Osteoblast (primary cell): ENCODE data around the gene GJB2. TPM values are rescaled to one million over a fixed set of nuclear protein-coding genes. Genes with fewer than 3 reads are reported as not detected.
A peak's percentile ranks its signal among the peaks of the same experiment; 100 is the strongest.

ENCODE experiments used
- DNase-seq: peaks from one replicate; pipeline ENCODE4 v3.0.0; 2011; ENCODE audit warnings: low spot score, mixed read lengths; ENCODE audit not compliant: insufficient read length; ENCODE audit errors: missing footprints
- H2AFZ ChIP-seq: 2 replicates; pipeline ENCODE4 v1.6.0; 2011; ENCODE audit warnings: mild to moderate bottlenecking, low read length
- H3K27ac ChIP-seq: 2 replicates; pipeline ENCODE4 v1.5.1; 2011; ENCODE audit warnings: mild to moderate bottlenecking, low read depth, low read length, moderate library complexity
- H3K27me3 ChIP-seq: 2 replicates; pipeline ENCODE4 v1.6.0; 2012; ENCODE audit warnings: mild to moderate bottlenecking, control low read depth, inconsistent platforms, low read length, moderate library complexity; ENCODE audit not compliant: insufficient read depth
- H3K36me3 ChIP-seq: 2 replicates; pipeline ENCODE4 v1.5.1; 2011; ENCODE audit warnings: mild to moderate bottlenecking, low read length, control low read depth, moderate library complexity; ENCODE audit not compliant: insufficient read depth
- H3K4me1 ChIP-seq: 2 replicates; pipeline ENCODE4 v1.5.1; 2011; ENCODE audit warnings: mild to moderate bottlenecking, low read length, control low read depth, moderate library complexity; ENCODE audit not compliant: insufficient read depth
- H3K4me2 ChIP-seq: 2 replicates; pipeline ENCODE4 v1.6.0; 2011; ENCODE audit warnings: mild to moderate bottlenecking, low read length; ENCODE audit not compliant: insufficient read depth
- H3K4me3 ChIP-seq: fragments of 200-600 bp; sonication (generic); 3 replicates; pipeline ENCODE4 v1.5.1; 2012; ENCODE audit warnings: mild to moderate bottlenecking, low read length, inconsistent platforms; ENCODE audit not compliant: insufficient read depth
- H3K79me2 ChIP-seq: 2 replicates; pipeline ENCODE4 v1.6.0; 2012; ENCODE audit warnings: mild to moderate bottlenecking, low read length, control low read depth, inconsistent platforms; ENCODE audit not compliant: insufficient read depth
- H3K9me3 ChIP-seq: 2 replicates; pipeline ENCODE4 v1.5.1; 2011; ENCODE audit warnings: low read depth, low read length, control low read depth
- H4K20me1 ChIP-seq: 2 replicates; pipeline ENCODE4 v1.6.0; 2012; ENCODE audit warnings: mild to moderate bottlenecking, low read length, control low read depth; ENCODE audit not compliant: insufficient read depth
- CTCF ChIP-seq: IDR thresholded peaks from 2 replicates; pipeline ENCODE4 v1.5.1; 2011; ENCODE audit warnings: mild to moderate bottlenecking, low read depth, low read length, moderate library complexity; ENCODE audit errors: extremely low read depth
- total RNA-seq: library from RNA; depleted of rRNA; stranded (reverse); fragments of >200 nt; gene quantifications from 2 replicates; pipeline ENCODE4 v1.2.3, GENCODE V29; 2012

The GJB2 gene
- total RNA-seq, 1 donor, result under 0.01 TPM

- Histone ChIP-seq H2AFZ (no peak overlapping the region), H3K79me2 (no peaks in the 10 kb centered on the region), H3K27me3 (peaks cover 36% of the 10 kb centered on the region), H3K27ac (no peak overlapping the region), H3K4me2 (no peak overlapping the region), H4K20me1 (no peaks in the 10 kb centered on the region), H3K4me3 (no peak overlapping the region), H3K4me1 (peaks cover 10% of the 10 kb centered on the region), H3K9me3 (no peaks in the 10 kb centered on the region), H3K36me3 (no peaks in the 10 kb centered on the region)
- DNase-seq, result no peak
- no peak for TF ChIP-seq CTCF
These were observed 21.4 kb downstream of the GJB2 start for GRCh38 chr13:20171364-20171763.

GRCh38 chr13:20170921-20171320 is 21.8 kb downstream of the GJB2 start:
- Histone ChIP-seq H3K9me3 (no peaks in the 10 kb centered on the region), H3K36me3 (no peaks in the 10 kb centered on the region), H3K79me2 (no peaks in the 10 kb centered on the region), H3K27ac (no peak overlapping the region), H3K27me3 (peaks cover 37% of the 10 kb centered on the region), H3K4me1 (peaks cover 10% of the 10 kb centered on the region), H3K4me2 (no peak overlapping the region), H4K20me1 (no peaks in the 10 kb centered on the region), H3K4me3 (no peak overlapping the region), H2AFZ (no peak overlapping the region)
- no peak for TF ChIP-seq CTCF
- no peak for DNase-seq

GRCh38 chr13:20168396-20168795 is 24.3 kb downstream of the GJB2 start:
- no peak overlapping the region for H3K27ac ChIP-seq
- no peaks in the 10 kb centered on the region for H3K79me2 ChIP-seq
- H3K4me2 ChIP-seq, result no peak overlapping the region
- H3K4me1 ChIP-seq, result no peaks in the 10 kb centered on the region
- TF ChIP-seq CTCF, result no peak
- no peaks in the 10 kb centered on the region for H3K36me3 ChIP-seq
- H2AFZ ChIP-seq, result no peak overlapping the region
- no peak overlapping the region for H3K4me3 ChIP-seq
- no peak for DNase-seq
- no peaks in the 10 kb centered on the region for H3K9me3 ChIP-seq
- H3K27me3 ChIP-seq, result peaks cover 40% of the 10 kb centered on the region
- H4K20me1 ChIP-seq, result no peaks in the 10 kb centered on the region

GRCh38 chr13:20165417-20166257 is 27.1 kb downstream of the GJB2 start:
- peak; percentile 68 for DNase-seq
- H3K27ac ChIP-seq, result no peak overlapping the region
- H3K4me2 ChIP-seq, result no peak overlapping the region

More at GRCh38 chr13:20165417-20166257, 27.1 kb downstream of the GJB2 start:
- no peaks in the 10 kb centered on the region for H4K20me1 ChIP-seq
- H3K36me3 ChIP-seq, result no peaks in the 10 kb centered on the region
- H3K9me3 ChIP-seq, result no peaks in the 10 kb centered on the region
- no peak for TF ChIP-seq CTCF
- H3K79me2 ChIP-seq, result no peaks in the 10 kb centered on the region
- H3K4me1 ChIP-seq, result no peaks in the 10 kb centered on the region
- H3K4me3 ChIP-seq, result no peak overlapping the region
- H3K27me3 ChIP-seq, result peaks cover 54% of the 10 kb centered on the region
- H2AFZ ChIP-seq, result no peak overlapping the region
